Activated CD8-positive, alpha-beta T cell treated with anti-CD3 and anti-CD28 coated beads for 36 hours (primary cell): ENCODE data around the gene AKAP13. TPM values are rescaled to one million over a fixed set of nuclear protein-coding genes. Genes with fewer than 3 reads are reported as not detected.

Source experiments
- ATAC-seq: fragments of 200-7000 bp; cut with Tn5 transposase; one replicate; pipeline ENCODE4 v1.10.0; 2021; ENCODE audit warnings: mild to moderate bottlenecking, moderate library complexity
- CTCF ChIA-PET: fragments of 350-600 bp; sonication (Branson Sonifier 250); formaldehyde crosslinking; loops from one replicate; lab custom pipeline; 2021; ENCODE audit warnings: antibody characterized with exemption; lab: Charles Lee
- POLR2A ChIA-PET: fragments of 350-600 bp; sonication (Branson Sonifier 250); formaldehyde crosslinking; loops from one replicate; lab custom pipeline; 2021; ENCODE audit warnings: antibody characterized with exemption; lab: Charles Lee
- DNase-seq: peaks from one replicate; pipeline ENCODE4 v3.0.0-alpha.2; 2020
- H3K27ac Mint-ChIP-seq: one replicate; pipeline ENCODE4 v1.8.0; 2021; ENCODE audit warnings: mild to moderate bottlenecking, mixed read lengths
- H3K27me3 Mint-ChIP-seq: one replicate; pipeline ENCODE4 v1.8.0; 2021; ENCODE audit warnings: mixed read lengths
- H3K36me3 Mint-ChIP-seq: one replicate; pipeline ENCODE4 v1.8.0; 2021; ENCODE audit warnings: low read depth, mixed read lengths
- H3K4me1 Mint-ChIP-seq: one replicate; pipeline ENCODE4 v1.8.0; 2021; ENCODE audit warnings: low read depth, mixed read lengths
- H3K4me3 Mint-ChIP-seq: one replicate; pipeline ENCODE4 v1.8.0; 2021; ENCODE audit warnings: mild to moderate bottlenecking, moderate library complexity, mixed read lengths
- H3K9me3 Mint-ChIP-seq: one replicate; pipeline ENCODE4 v1.8.0; 2021; ENCODE audit warnings: mixed read lengths
- CTCF ChIP-seq: fragments of 200-600 bp; IDR thresholded peaks from one replicate; pipeline ENCODE4 v1.8.0; 2022; ENCODE audit warnings: antibody characterized with exemption, mild to moderate bottlenecking
- intact Hi-C: fragments of 100-400 bp; cut with micrococcal nuclease; formaldehyde crosslinking; loops from one replicate; pipeline ENCODE4 v1.10.0; 2022
- total RNA-seq, 2 experiments: library from RNA; stranded (reverse); gene quantifications; one replicate each; pipeline ENCODE4 v1.2.3, GENCODE V29; 2021

The AKAP13 gene
- total RNA-seq, 2 experiments from 2014 or later = 79.1 to 79.5 TPM

- H3K36me3 Mint-ChIP-seq = no peaks in the 10 kb centered on the region
- no peaks in the 10 kb centered on the region for H3K4me1 Mint-ChIP-seq
- H3K4me3 Mint-ChIP-seq = no peak overlapping the region
- ChIA-PET POLR2A (interaction anchor here (1.0 to 1.4 kb wide), 2 partner anchors 12 to 26 kb away, joined by 3 to 4 read pairs; no protein-coding TSS in a partner anchor), CTCF (interaction anchor here (1.0 to 1.6 kb wide), 2 partner anchors 26 to 77 kb away, joined by 3 to 4 read pairs; no protein-coding TSS in a partner anchor)
- DNase-seq = no peak
- ATAC-seq = no peak
- H3K27me3 Mint-ChIP-seq = no peaks in the 10 kb centered on the region
- no peaks in the 10 kb centered on the region for H3K9me3 Mint-ChIP-seq
- no peak for TF ChIP-seq CTCF
- intact Hi-C loops = no loop called here
- H3K27ac Mint-ChIP-seq = no peak overlapping the region
Measured at GRCh38 chr15:85763157-85763556, 382.8 kb downstream of the AKAP13 start.

- ChIA-PET POLR2A (interaction anchor here (1.0 to 1.4 kb wide), 2 partner anchors 13 to 145 kb away, joined by 3 to 4 read pairs; no protein-coding TSS in a partner anchor), CTCF (interaction anchor here (1.0 to 1.6 kb wide), 2 partner anchors 26 to 76 kb away, joined by 3 to 4 read pairs; no protein-coding TSS in a partner anchor)
- no peak for TF ChIP-seq CTCF
- Mint-ChIP-seq H3K27me3 (no peaks in the 10 kb centered on the region), H3K9me3 (no peaks in the 10 kb centered on the region), H3K36me3 (no peaks in the 10 kb centered on the region), H3K4me3 (no peak overlapping the region), H3K4me1 (no peaks in the 10 kb centered on the region), H3K27ac (no peak overlapping the region)
- ATAC-seq (no peak), DNase-seq (no peak)
- intact Hi-C loops = no loop called here
Measured at GRCh38 chr15:85763673-85764633, 383.6 kb downstream of the AKAP13 start.

- ChIA-PET CTCF (interaction anchor here (1.6 kb wide), 1 partner anchor 25 kb away, joined by 4 read pairs; no protein-coding TSS in a partner anchor), POLR2A (interaction anchor here (1.0 to 1.4 kb wide), 2 partner anchors 14 to 146 kb away, joined by 3 to 4 read pairs; no protein-coding TSS in a partner anchor)
- H3K27me3 Mint-ChIP-seq = no peaks in the 10 kb centered on the region
- no peaks in the 10 kb centered on the region for H3K4me1 Mint-ChIP-seq
- intact Hi-C loops = no loop called here
- H3K27ac Mint-ChIP-seq = no peak overlapping the region
- DNase-seq = no peak
- no peak for TF ChIP-seq CTCF
- no peak for ATAC-seq
- H3K9me3 Mint-ChIP-seq = no peaks in the 10 kb centered on the region
- H3K36me3 Mint-ChIP-seq = no peaks in the 10 kb centered on the region
- H3K4me3 Mint-ChIP-seq = no peak overlapping the region
Measured at GRCh38 chr15:85764649-85765277, 384.4 kb downstream of the AKAP13 start.

- intact Hi-C loops = no loop called here
- ChIA-PET CTCF (interaction anchor here (0.9 kb wide), 1 partner anchor 52 kb away, joined by 3 read pairs; no protein-coding TSS in a partner anchor), POLR2A (interaction anchor here (1.2 kb wide), 1 partner anchor 12 kb away, joined by 4 read pairs; no protein-coding TSS in a partner anchor)
- ATAC-seq = no peak
- Mint-ChIP-seq H3K36me3 (no peaks in the 10 kb centered on the region), H3K4me1 (no peaks in the 10 kb centered on the region), H3K9me3 (no peaks in the 10 kb centered on the region), H3K27ac (no peak overlapping the region), H3K27me3 (no peaks in the 10 kb centered on the region), H3K4me3 (no peak overlapping the region)
- no peak for TF ChIP-seq CTCF
- DNase-seq = no peak
Measured at GRCh38 chr15:85766001-85766831, 385.8 kb downstream of the AKAP13 start.
